ENCODE data around the gene CAP1. TPM values are rescaled to one million over a fixed set of nuclear protein-coding genes. Genes with fewer than 3 reads are reported as not detected.

CAP1 gene
- total and polyA plus RNA-seq, 2 of the 13 experiments (the other 11 are each of a cell fraction or from before 2014, with no cell fraction given): 174 to 195 TPM

GRCh38 chr1:40039757-40040510 lies 595 bp upstream of the CAP1 start (continued):
- TF ChIP-seq, protein P1, sequence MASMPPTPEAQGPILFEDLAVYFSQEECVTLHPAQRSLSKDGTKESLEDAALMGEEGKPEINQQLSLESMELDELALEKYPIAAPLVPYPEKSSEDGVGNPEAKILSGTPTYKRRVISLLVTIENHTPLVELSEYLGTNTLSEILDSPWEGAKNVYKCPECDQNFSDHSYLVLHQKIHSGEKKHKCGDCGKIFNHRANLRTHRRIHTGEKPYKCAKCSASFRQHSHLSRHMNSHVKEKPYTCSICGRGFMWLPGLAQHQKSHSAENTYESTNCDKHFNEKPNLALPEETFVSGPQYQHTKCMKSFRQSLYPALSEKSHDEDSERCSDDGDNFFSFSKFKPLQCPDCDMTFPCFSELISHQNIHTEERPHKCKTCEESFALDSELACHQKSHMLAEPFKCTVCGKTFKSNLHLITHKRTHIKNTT (CRISPR knock-in tag; IDR thresholded peaks at IDR 0.05): no peak
- TF ChIP-seq TBL1XR1 (IDR thresholded peaks at IDR 0.05; ENCODE audit: borderline replicate concordance, low read length, partially characterized antibody) (no peak), DPF2 (CRISPR knock-in tag; IDR thresholded peaks at IDR 0.05; ENCODE audit: borderline replicate concordance, low read depth) (no peak), ZNF501 (CRISPR knock-in tag; IDR thresholded peaks at IDR 0.05) (peak; percentile 79), ZFP36L2 (CRISPR knock-in tag; IDR thresholded peaks at IDR 0.05) (no peak), HMGXB3 (CRISPR knock-in tag; IDR thresholded peaks at IDR 0.05; ENCODE audit: borderline replicate concordance) (peak; percentile 66; the same call in 1 of the 2 replicates), ZNF317 (CRISPR knock-in tag; IDR thresholded peaks at IDR 0.05) (no peak), ZFP37 (CRISPR knock-in tag; IDR thresholded peaks at IDR 0.05; ENCODE audit: borderline replicate concordance) (peak; percentile 53; the same call in 1 of the 2 replicates), HOXA7 (CRISPR knock-in tag; IDR thresholded peaks at IDR 0.05) (no peak), ZNF225 (CRISPR knock-in tag; IDR thresholded peaks at IDR 0.05) (0 out of 2 replicates have a peak, but pooled peaks have one; percentile 35), ATF5 (CRISPR knock-in tag; IDR thresholded peaks at IDR 0.05; ENCODE audit: low read depth) (no peak), RXRA (CRISPR knock-in tag; IDR thresholded peaks at IDR 0.05) (no peak), YEATS4 (CRISPR knock-in tag; IDR thresholded peaks at IDR 0.05; ENCODE audit: borderline replicate concordance) (peak; percentile 27; the same call in 1 of the 2 replicates), ZNF251 (CRISPR knock-in tag; IDR thresholded peaks at IDR 0.05) (no peak), RNF2 (conservative IDR thresholded peaks at IDR 0.05; ENCODE audit: low read depth) (no peak), NFE2L2 (IDR thresholded peaks at IDR 0.05; ENCODE audit: low read length) (no peak), CBX2 (IDR thresholded peaks at IDR 0.05; ENCODE audit: low read depth, low read length) (no peak), CBX2 (CRISPR knock-in tag; IDR thresholded peaks at IDR 0.05; ENCODE audit: low read depth) (no peak), TIGD3 (CRISPR knock-in tag; IDR thresholded peaks at IDR 0.05; ENCODE audit: borderline replicate concordance) (no peak), RBAK (CRISPR knock-in tag; IDR thresholded peaks at IDR 0.05) (no peak), KDM6A (CRISPR knock-in tag; IDR thresholded peaks at IDR 0.05; ENCODE audit: low read depth) (no peak)
